Measurements from ENCODE around the gene OGFOD2.

The OGFOD2 gene

DNA sequence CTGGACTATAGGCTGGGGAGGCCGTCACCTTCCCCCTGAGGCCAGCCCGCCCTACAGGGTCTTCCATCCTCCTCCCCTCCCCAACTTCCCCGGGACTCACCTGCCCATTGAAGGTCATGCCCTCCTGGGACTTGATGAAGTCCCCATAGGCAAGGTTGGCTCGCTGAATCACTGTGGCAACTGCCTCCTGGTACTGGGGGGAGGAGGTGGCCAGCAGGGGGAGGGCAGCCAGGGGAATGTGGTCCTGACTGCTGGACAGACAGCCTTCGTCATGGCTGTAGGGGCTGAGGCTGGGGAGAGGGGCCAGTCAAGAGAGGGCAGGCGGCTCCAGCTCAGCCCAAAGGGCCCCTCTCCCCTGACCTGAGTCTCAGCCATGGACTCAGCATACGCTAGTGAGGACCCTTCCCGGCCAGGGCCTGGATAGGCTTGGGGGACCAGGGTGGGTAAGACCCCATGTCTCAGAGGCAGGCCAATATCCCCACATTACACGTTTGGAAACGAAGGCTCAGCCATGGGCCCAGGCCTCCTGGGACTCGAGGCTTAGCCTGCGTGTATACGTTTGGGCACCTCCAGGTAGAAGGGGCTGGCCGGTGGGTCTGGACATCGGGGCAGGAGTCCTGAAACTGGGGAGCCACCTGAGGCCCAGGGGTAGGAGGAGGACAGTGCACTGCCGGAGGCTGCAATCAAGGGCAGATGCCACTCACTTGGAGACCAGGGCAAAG, 21.7 kb downstream of the OGFOD2 start:
- Histone ChIP-seq H3K4me3 (ENCODE audit: low read depth, low read length, poor library complexity, severe bottlenecking) (no peak overlapping the region), H3K9ac (ENCODE audit: low read length) (no peak overlapping the region), H3K36me3 (ENCODE audit: insufficient read depth, low read length) (peaks cover 90% of the 10 kb centered on the region), H3K4me1 (ENCODE audit: insufficient read depth, low read length, severe bottlenecking) (no peaks in the 10 kb centered on the region), H3K27me3 (ENCODE audit: insufficient read depth, low read length) (no peaks in the 10 kb centered on the region), H3F3A (ENCODE audit: insufficient read depth, low read length) (no peaks in the 10 kb centered on the region), H3K9me3 (ENCODE audit: low read length) (no peaks in the 10 kb centered on the region), H3K4me2 (ENCODE audit: low read length) (no peak overlapping the region), H3K9me2 (ENCODE audit: low read depth, low read length) (no peaks in the 10 kb centered on the region), H3K79me2 (ENCODE audit: insufficient read depth, low read length) (no peaks in the 10 kb centered on the region), H2AFZ (ENCODE audit: low read length) (no peak overlapping the region), H3K27ac (ENCODE audit: low read depth, low read length, poor library complexity, severe bottlenecking) (no peak overlapping the region), H4K20me1 (ENCODE audit: insufficient read depth, low read length) (no peaks in the 10 kb centered on the region)
- TF ChIP-seq EZH2 (IDR thresholded peaks at IDR 0.05; ENCODE audit: borderline replicate concordance, low read length) = no peak
- TF ChIP-seq, protein P1, sequence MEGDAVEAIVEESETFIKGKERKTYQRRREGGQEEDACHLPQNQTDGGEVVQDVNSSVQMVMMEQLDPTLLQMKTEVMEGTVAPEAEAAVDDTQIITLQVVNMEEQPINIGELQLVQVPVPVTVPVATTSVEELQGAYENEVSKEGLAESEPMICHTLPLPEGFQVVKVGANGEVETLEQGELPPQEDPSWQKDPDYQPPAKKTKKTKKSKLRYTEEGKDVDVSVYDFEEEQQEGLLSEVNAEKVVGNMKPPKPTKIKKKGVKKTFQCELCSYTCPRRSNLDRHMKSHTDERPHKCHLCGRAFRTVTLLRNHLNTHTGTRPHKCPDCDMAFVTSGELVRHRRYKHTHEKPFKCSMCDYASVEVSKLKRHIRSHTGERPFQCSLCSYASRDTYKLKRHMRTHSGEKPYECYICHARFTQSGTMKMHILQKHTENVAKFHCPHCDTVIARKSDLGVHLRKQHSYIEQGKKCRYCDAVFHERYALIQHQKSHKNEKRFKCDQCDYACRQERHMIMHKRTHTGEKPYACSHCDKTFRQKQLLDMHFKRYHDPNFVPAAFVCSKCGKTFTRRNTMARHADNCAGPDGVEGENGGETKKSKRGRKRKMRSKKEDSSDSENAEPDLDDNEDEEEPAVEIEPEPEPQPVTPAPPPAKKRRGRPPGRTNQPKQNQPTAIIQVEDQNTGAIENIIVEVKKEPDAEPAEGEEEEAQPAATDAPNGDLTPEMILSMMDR (IDR thresholded peaks at IDR 0.05; ENCODE audit: low read length) = no peak

DNA sequence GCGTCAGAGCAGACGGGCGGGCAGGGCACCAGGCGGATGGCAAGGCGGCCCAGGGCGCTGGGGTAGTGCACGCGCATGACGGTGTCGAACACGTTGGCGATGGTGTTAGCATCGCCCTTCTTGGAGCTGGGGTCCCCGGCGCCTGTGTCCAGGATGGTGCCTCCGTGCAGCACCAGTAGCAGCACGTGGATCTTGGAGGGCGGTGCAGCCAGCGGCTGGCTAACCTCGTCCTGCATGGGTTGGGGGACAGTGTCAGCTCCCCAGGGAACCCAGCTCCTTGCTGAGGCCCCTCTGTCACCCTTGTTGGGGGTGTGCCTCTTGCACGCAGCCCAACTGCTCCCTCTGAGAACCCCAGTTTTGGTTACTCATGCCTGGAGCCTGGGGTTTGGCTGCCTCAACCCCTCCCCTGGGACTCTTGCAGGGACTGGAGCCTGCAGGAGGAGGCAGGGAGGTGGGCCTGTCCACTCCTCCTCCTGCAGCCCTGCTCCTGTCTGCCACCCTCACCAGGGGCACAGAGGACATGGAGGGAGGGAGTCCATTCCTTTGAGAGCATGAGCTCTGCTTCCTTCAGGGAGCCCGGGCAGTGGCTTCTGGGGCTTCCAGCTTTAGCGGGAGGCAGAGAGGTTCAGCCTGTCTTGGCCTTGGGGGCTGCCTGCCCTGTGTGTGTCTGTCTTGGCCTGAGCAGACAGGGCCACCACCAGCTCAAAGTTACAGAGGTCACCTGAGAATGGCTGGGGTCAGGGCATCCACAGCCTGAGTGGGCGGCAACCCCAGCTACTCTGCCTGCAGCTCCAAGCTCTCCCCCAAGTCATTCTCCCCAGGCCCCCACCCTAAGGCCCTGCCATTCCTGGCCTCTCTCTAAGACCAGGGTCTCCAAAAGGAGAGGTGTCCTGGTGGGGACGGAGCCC, 22.6 kb downstream of the OGFOD2 start:
- H2AFZ ChIP-seq (ENCODE audit: low read length) = no peak overlapping the region
- H3K4me2 ChIP-seq (ENCODE audit: low read length) = no peak overlapping the region
- H3K9me2 ChIP-seq (ENCODE audit: low read depth, low read length) = no peaks in the 10 kb centered on the region
- H3F3A ChIP-seq (ENCODE audit: insufficient read depth, low read length) = no peaks in the 10 kb centered on the region
- H3K36me3 ChIP-seq (ENCODE audit: insufficient read depth, low read length) = peaks cover 84% of the 10 kb centered on the region
- no peak overlapping the region for H3K4me3 ChIP-seq (ENCODE audit: low read depth, low read length, poor library complexity, severe bottlenecking)
- H4K20me1 ChIP-seq (ENCODE audit: insufficient read depth, low read length) = no peaks in the 10 kb centered on the region
- H3K9me3 ChIP-seq (ENCODE audit: low read length) = no peaks in the 10 kb centered on the region
- no peak for TF ChIP-seq EZH2 (IDR thresholded peaks at IDR 0.05; ENCODE audit: borderline replicate concordance, low read length)
- TF ChIP-seq, protein P1 (IDR thresholded peaks at IDR 0.05; ENCODE audit: low read length) = no peak
- no peak overlapping the region for H3K27ac ChIP-seq (ENCODE audit: low read depth, low read length, poor library complexity, severe bottlenecking)
- H3K4me1 ChIP-seq (ENCODE audit: insufficient read depth, low read length, severe bottlenecking) = no peaks in the 10 kb centered on the region
- no peak overlapping the region for H3K9ac ChIP-seq (ENCODE audit: low read length)
- no peaks in the 10 kb centered on the region for H3K79me2 ChIP-seq (ENCODE audit: insufficient read depth, low read length)
- no peaks in the 10 kb centered on the region for H3K27me3 ChIP-seq (ENCODE audit: insufficient read depth, low read length)

DNA sequence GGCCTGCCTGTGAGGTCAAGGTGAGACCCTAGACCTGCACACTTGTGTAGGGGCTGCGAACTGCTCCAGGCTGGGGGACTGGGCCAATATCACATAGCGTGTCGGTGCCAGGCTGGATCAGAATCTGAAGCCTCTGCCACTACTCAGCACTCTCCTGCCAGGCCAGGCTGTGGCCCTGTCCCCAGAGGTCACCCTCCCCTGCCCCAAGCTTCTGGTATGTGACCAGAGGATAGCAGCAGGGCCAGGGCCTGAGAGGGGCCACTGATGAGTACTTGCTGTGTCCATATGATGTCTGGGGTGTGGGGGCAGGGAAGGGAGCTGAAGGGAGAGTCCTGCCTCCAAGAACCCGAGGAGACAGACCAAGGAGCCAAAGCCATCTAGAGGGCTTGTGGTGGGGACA, 23.3 kb downstream of the OGFOD2 start:
- Histone ChIP-seq H3K4me3 (ENCODE audit: low read depth, low read length, poor library complexity, severe bottlenecking) (no peak overlapping the region), H3K9ac (ENCODE audit: low read length) (no peak overlapping the region), H2AFZ (ENCODE audit: low read length) (no peak overlapping the region), H3K4me1 (ENCODE audit: insufficient read depth, low read length, severe bottlenecking) (no peaks in the 10 kb centered on the region), H3K27me3 (ENCODE audit: insufficient read depth, low read length) (no peaks in the 10 kb centered on the region), H3K4me2 (ENCODE audit: low read length) (no peak overlapping the region), H3F3A (ENCODE audit: insufficient read depth, low read length) (no peaks in the 10 kb centered on the region), H4K20me1 (ENCODE audit: insufficient read depth, low read length) (no peaks in the 10 kb centered on the region), H3K9me3 (ENCODE audit: low read length) (no peaks in the 10 kb centered on the region), H3K36me3 (ENCODE audit: insufficient read depth, low read length) (peaks cover 82% of the 10 kb centered on the region), H3K27ac (ENCODE audit: low read depth, low read length, poor library complexity, severe bottlenecking) (no peak overlapping the region), H3K79me2 (ENCODE audit: insufficient read depth, low read length) (no peaks in the 10 kb centered on the region), H3K9me2 (ENCODE audit: low read depth, low read length) (no peaks in the 10 kb centered on the region)
- no peak for TF ChIP-seq EZH2 (IDR thresholded peaks at IDR 0.05; ENCODE audit: borderline replicate concordance, low read length)
- TF ChIP-seq, protein P1 (IDR thresholded peaks at IDR 0.05; ENCODE audit: low read length) = no peak
